Erythroblast (primary cell): ENCODE results near the gene SNX25.

ENCODE experiments used
- GATA1 ChIP-seq: IDR thresholded peaks from 2 replicates; pipeline ENCODE4 v1.6.1; 2011; ENCODE audit warnings: low read depth, mild to moderate bottlenecking, control low read depth, low read length, moderate library complexity
- POLR2A ChIP-seq: IDR thresholded peaks from 2 replicates; pipeline ENCODE4 v1.6.1; 2011; ENCODE audit warnings: mild to moderate bottlenecking, low read length

DNA sequence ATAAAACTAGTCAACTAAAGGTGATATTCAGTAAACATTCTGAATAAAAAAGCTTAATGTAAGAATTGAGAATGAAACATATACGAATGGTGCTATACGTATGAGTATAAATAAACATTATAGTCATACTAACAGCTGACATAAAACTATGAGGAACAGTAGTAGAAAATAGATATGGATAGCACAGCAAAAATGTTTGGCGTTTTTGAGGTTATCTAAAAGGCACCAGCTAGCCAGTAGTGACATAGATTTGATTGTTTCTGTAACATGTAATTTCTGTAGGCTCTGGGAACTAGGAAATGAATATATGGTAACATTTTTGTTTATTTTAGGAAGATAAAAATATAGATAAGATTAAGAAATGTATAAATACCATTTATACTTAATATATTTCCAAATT is 69.3 kb downstream of the SNX25 start:
- TF ChIP-seq POLR2A (no peak), GATA1 (no peak)
